Activated CD4-positive, alpha-beta T cell treated with anti-CD3 and anti-CD28 coated beads, Interleukin-2, amount 10 ng/mL, durations not matched to agents 24 days and 14 days (primary cell): ENCODE data around the gene ALDH3B2. TPM values are rescaled to one million over a fixed set of nuclear protein-coding genes. Genes with fewer than 3 reads are reported as not detected.
"Not testable (repeated sequence)": the region's sequence is repeated elsewhere in the genome, so short reads cannot be mapped to it uniquely, and the experiment has no call there.

Source experiments
- DNase-seq: peaks from one replicate; pipeline ENCODE4 v3.0.0; 2022
- H3K27ac Mint-ChIP-seq: one replicate; pipeline ENCODE4 v1.8.0; 2022; ENCODE audit warnings: mild to moderate bottlenecking, mixed read lengths
- H3K27me3 Mint-ChIP-seq: one replicate; pipeline ENCODE4 v1.8.0; 2022; ENCODE audit warnings: mixed read lengths
- H3K36me3 Mint-ChIP-seq: one replicate; pipeline ENCODE4 v1.8.0; 2022; ENCODE audit warnings: low read depth, mild to moderate bottlenecking, mixed read lengths
- H3K4me1 Mint-ChIP-seq: one replicate; pipeline ENCODE4 v1.8.0; 2021; ENCODE audit warnings: mixed read lengths
- H3K4me3 Mint-ChIP-seq: one replicate; pipeline ENCODE4 v1.8.0; 2022; ENCODE audit warnings: mild to moderate bottlenecking, moderate library complexity, mixed read lengths
- H3K9me3 Mint-ChIP-seq: one replicate; pipeline ENCODE4 v1.8.0; 2021; ENCODE audit warnings: mixed read lengths
- intact Hi-C: fragments of 100-400 bp; cut with micrococcal nuclease; formaldehyde crosslinking; loops from one replicate; pipeline ENCODE4 v1.15.1; 2023
- total RNA-seq: library from RNA; stranded (reverse); gene quantifications from 2 replicates; pipeline ENCODE4 v1.2.3, GENCODE V29; 2022

Gene ALDH3B2
- not detected in 2 replicates for total RNA-seq

DNA sequence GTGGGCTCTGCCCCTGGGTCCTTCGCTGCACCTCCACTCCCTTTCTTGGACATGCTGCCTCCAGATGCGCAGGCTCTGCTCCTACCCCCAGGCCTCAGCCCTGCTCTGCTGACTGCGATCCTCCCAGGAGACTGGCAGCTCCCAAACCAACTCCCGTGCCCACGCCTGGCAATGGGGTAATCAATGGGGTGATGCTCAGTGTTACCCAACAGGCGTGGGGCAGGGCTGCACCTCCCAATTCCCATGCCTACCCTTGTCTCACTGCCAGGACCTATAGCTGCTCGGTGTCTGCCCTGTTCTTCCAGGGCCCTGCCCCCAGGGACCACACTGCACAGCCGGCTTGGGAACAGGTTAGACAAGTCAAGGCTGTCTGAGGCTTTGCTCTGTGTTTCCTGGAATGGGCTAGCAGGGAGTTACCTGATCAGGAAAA lies at the start of gene ALDH3B2:
TSS of gene ALDH3B2 (minus strand) at position 182 of the 430 bp plus-strand sequence. CDS start 7,688 bp downstream, outside the sequence.
- H3K4me1 Mint-ChIP-seq: no peaks in the 10 kb centered on the region
- intact Hi-C loops: no loop called here
- no peak within 1 kb of the TSS for H3K4me3 Mint-ChIP-seq
- H3K27ac Mint-ChIP-seq: no peak within 1 kb of the TSS
- DNase-seq: no peak
- peaks cover 11% of the 10 kb centered on the region for H3K27me3 Mint-ChIP-seq
- H3K36me3 Mint-ChIP-seq: no peaks in the 10 kb centered on the region
- no peaks in the 10 kb centered on the region for H3K9me3 Mint-ChIP-seq

- intact Hi-C loops: not testable (repeated sequence)
Measured at GRCh38 chr11:67723036-67723435, 48.6 kb upstream of the ALDH3B2 start.

GRCh38 chr11:67716226-67716625 lies 41.8 kb upstream of the ALDH3B2 start:
- H3K27ac Mint-ChIP-seq, intact Hi-C loops, H3K9me3 Mint-ChIP-seq, H3K27me3 Mint-ChIP-seq, H3K36me3 Mint-ChIP-seq, DNase-seq, H3K4me3 Mint-ChIP-seq, H3K4me1 Mint-ChIP-seq: not testable (repeated sequence)

More at GRCh38 chr11:67723036-67723435, 48.6 kb upstream of the ALDH3B2 start:
- not testable (repeated sequence) for H3K27me3 Mint-ChIP-seq, H3K27ac Mint-ChIP-seq, H3K36me3 Mint-ChIP-seq, DNase-seq, H3K4me3 Mint-ChIP-seq, H3K9me3 Mint-ChIP-seq
- peaks cover 10% of the 10 kb centered on the region for H3K4me1 Mint-ChIP-seq

DNA sequence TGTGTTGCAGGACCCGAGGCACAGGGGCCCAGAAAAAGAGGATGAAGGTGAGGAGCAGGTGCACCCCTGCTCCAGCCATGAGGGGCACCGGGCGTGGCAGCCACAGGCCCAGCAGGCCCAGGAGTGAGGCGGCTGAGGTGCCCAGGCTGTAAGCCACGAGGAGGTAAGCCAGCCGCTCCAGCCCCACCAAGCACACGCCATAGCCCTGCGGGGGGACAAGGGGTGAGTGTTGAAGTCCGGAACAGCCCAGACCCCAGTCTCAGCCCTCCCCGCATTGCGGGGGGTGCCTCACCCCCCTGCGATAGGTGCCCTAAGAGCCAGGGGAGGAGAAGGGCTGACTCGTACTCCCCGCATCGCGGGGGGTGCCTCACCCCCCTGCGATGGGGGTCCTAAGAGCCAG lies 41.4 kb upstream of the ALDH3B2 start:
- H3K4me3 Mint-ChIP-seq, H3K27me3 Mint-ChIP-seq, H3K4me1 Mint-ChIP-seq, H3K36me3 Mint-ChIP-seq, intact Hi-C loops, H3K27ac Mint-ChIP-seq, DNase-seq, H3K9me3 Mint-ChIP-seq: not testable (repeated sequence)

DNA sequence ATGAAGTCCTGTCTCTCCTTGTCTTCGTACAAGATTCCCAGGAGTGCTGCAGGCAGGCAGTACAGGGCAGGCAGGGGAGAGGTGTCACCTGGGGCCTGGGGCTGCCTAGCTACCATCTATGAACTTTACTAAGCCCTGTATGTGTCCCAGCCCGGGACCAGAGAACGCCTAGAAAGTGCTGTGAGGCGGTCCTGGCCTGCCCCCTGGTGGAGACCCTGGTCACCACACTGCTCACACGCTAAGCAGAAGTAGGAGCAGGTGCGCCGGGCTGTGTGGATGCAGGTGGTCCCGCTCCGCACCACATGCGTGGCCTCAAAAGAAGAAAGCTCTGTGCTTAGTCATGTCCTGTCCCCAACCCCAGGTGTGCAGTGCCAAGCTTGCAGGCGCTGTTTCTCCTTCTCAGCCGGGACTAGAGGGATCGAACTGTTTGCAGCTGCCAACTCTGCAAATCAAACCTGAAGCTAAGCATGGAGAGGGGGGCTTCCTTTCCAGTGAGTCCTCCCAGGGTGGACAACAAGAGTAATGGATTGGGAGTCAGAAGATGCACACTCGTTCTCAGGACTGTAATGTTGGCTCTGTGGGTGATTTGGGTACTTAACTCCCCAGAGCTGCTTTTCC lies 39.6 kb upstream of the ALDH3B2 start:
- peaks cover 13% of the 10 kb centered on the region for H3K27me3 Mint-ChIP-seq
- H3K36me3 Mint-ChIP-seq, H3K27ac Mint-ChIP-seq, H3K4me3 Mint-ChIP-seq, H3K9me3 Mint-ChIP-seq, intact Hi-C loops, H3K4me1 Mint-ChIP-seq: not testable (repeated sequence)
- DNase-seq: peak; percentile 88

DNA sequence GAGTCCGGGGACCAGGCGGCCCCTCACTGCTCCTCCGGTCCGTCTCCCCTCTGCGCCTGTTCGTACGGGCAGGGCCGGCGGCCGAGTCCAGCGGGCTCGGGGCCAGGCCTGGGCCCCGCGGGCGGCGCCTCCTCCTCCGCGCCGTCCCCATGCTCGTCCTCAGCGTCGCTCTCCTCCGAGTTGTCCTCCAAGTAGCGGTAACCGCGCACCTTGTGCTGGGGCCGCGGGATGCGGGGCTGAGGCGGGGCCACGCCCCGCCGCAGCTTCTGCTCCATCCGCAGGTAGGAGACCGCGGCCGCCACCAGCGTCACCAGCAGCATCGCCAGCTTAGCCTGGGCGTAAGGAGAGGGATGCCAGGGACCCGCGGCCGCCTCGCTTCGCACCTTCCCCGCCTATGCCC lies 37.3 kb upstream of the ALDH3B2 start:
- H3K36me3 Mint-ChIP-seq, H3K27ac Mint-ChIP-seq, H3K4me3 Mint-ChIP-seq, H3K9me3 Mint-ChIP-seq, H3K4me1 Mint-ChIP-seq, DNase-seq, intact Hi-C loops: not testable (repeated sequence)
- peaks cover 11% of the 10 kb centered on the region for H3K27me3 Mint-ChIP-seq

GRCh38 chr11:67711212-67711611 lies 36.8 kb upstream of the ALDH3B2 start:
- H3K4me1 Mint-ChIP-seq, intact Hi-C loops, DNase-seq, H3K4me3 Mint-ChIP-seq, H3K36me3 Mint-ChIP-seq, H3K9me3 Mint-ChIP-seq, H3K27ac Mint-ChIP-seq: not testable (repeated sequence)
- peaks cover 11% of the 10 kb centered on the region for H3K27me3 Mint-ChIP-seq

GRCh38 chr11:67709806-67710205 lies 35.4 kb upstream of the ALDH3B2 start:
- H3K4me1 Mint-ChIP-seq, H3K9me3 Mint-ChIP-seq, H3K4me3 Mint-ChIP-seq, H3K27ac Mint-ChIP-seq, DNase-seq, intact Hi-C loops, H3K36me3 Mint-ChIP-seq: not testable (repeated sequence)
- H3K27me3 Mint-ChIP-seq: peaks cover 12% of the 10 kb centered on the region

GRCh38 chr11:67705264-67705663 lies 30.8 kb upstream of the ALDH3B2 start:
- Mint-ChIP-seq H3K36me3 (no peaks in the 10 kb centered on the region), H3K27me3 (peaks cover 15% of the 10 kb centered on the region), H3K4me1 (no peaks in the 10 kb centered on the region), H3K9me3 (no peaks in the 10 kb centered on the region), H3K4me3 (no peak overlapping the region), H3K27ac (no peak overlapping the region)
- intact Hi-C loops: no loop called here
- DNase-seq: no peak

GRCh38 chr11:67704524-67704923 lies 30.1 kb upstream of the ALDH3B2 start:
- Mint-ChIP-seq H3K27me3 (peaks cover 14% of the 10 kb centered on the region), H3K36me3 (no peaks in the 10 kb centered on the region), H3K4me1 (no peaks in the 10 kb centered on the region), H3K27ac (no peak overlapping the region), H3K9me3 (no peaks in the 10 kb centered on the region), H3K4me3 (no peak overlapping the region)
- intact Hi-C loops: no loop called here
- no peak for DNase-seq

DNA sequence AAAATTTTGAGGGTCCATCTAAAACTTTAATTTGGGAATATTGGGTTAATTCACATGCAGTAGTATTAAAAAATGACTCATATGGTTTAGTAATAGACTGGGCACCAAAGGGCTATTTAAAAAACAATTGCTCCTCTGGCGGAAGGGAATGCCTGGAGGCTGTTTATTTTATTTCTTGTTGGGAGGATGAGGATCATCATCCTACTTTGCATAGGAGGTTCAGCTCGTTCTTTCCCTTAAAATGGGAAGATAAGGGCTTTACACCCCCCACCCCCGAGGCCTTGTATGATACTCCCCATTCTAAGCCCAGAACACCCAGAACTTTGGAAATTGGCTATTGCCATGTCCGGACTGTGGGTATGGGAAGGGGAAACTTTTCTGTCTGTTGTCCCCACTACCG lies 29.3 kb upstream of the ALDH3B2 start:
- H3K9me3 Mint-ChIP-seq, H3K36me3 Mint-ChIP-seq, H3K4me3 Mint-ChIP-seq, DNase-seq, H3K27ac Mint-ChIP-seq, intact Hi-C loops, H3K4me1 Mint-ChIP-seq: not testable (repeated sequence)
- peaks cover 14% of the 10 kb centered on the region for H3K27me3 Mint-ChIP-seq

DNA sequence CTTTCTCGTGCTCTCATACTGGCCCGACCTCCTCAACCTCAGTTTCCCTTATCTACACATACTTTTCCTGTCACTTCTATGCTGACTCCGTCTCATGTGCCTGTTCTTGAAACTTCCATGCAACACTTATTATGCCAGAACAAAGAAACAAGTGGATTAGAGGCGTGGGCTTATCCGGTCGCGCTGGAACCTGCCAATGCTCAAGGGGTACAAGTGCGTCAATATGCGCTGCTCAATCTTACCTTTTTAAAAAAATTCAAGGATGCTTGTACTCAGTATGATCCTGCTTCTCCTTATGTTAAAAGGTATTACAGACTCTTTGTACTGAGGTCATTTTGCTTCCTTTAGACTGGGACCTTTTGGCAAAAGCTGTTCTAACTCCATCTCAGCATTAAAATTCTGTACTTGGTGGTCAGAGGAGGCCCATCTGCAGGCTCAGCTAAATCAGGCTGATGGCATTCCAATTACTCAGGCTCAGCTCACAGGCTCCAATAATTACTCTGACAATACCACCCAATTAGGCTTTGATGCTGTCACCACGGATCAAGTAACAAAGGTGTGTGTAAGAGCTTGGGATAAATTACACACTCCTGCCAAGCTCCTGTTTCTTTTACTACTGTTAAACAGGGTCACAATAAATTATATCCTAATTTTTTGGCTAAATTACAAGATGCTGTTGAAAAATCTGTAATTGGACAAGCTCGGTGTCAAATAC lies 26.3 kb upstream of the ALDH3B2 start:
- no peaks in the 10 kb centered on the region for H3K36me3 Mint-ChIP-seq
- H3K27me3 Mint-ChIP-seq: peaks cover 14% of the 10 kb centered on the region
- H3K4me1 Mint-ChIP-seq: no peaks in the 10 kb centered on the region
- intact Hi-C loops: no loop called here
- H3K27ac Mint-ChIP-seq: no peak overlapping the region
- no peaks in the 10 kb centered on the region for H3K9me3 Mint-ChIP-seq
- DNase-seq: no peak
- H3K4me3 Mint-ChIP-seq: no peak overlapping the region

DNA sequence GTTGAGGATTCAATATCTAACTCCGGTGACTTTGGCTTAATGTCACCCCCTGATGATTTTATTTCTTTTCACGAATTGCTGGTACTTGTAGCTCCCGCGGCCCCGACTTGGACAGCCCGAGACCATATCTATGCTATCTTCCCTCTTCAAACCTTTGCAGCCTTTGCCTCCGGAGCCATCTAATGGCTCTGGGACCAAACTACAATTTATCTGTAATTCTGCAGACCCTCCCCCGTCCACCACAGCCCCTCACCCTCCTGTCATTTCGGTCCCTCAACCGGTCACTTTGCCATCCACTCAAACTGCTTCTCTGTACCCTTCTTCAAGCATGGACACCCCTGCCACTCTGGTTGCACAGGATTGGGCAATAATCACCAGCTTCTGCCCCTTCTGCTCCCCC lies 25.7 kb upstream of the ALDH3B2 start:
- Mint-ChIP-seq H3K36me3 (no peaks in the 10 kb centered on the region), H3K27me3 (peaks cover 14% of the 10 kb centered on the region), H3K9me3 (no peaks in the 10 kb centered on the region), H3K27ac (no peak overlapping the region), H3K4me3 (no peak overlapping the region), H3K4me1 (no peaks in the 10 kb centered on the region)
- intact Hi-C loops: no loop called here
- DNase-seq: no peak

DNA sequence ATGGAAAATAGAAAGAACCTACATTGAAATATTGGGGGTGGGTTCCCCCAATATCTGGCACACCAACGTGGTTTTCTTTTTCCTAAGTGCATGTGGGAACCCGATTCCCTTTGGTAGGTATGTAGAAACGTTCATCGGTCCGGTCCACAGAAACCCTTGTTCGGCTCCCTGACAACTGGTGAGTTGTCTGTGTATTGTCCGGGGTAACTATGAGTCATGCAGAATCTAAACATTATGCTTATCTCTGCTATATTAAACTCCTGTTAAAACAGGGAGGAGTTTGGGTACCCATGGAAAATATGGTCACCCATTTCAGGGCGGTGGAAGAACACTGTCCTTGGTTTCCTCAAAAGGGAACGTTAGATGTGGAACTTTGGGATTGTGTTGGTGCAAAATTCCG lies 25.1 kb upstream of the ALDH3B2 start:
- no peak overlapping the region for H3K27ac Mint-ChIP-seq
- intact Hi-C loops: no loop called here
- H3K4me1 Mint-ChIP-seq: no peaks in the 10 kb centered on the region
- DNase-seq: no peak
- no peaks in the 10 kb centered on the region for H3K36me3 Mint-ChIP-seq
- no peaks in the 10 kb centered on the region for H3K9me3 Mint-ChIP-seq
- H3K4me3 Mint-ChIP-seq: no peak overlapping the region
- peaks cover 12% of the 10 kb centered on the region for H3K27me3 Mint-ChIP-seq

- H3K9me3 Mint-ChIP-seq: no peaks in the 10 kb centered on the region
Measured at GRCh38 chr11:67698247-67698646, 23.8 kb upstream of the ALDH3B2 start.

More at GRCh38 chr11:67698247-67698646, 23.8 kb upstream of the ALDH3B2 start:
- no peak overlapping the region for H3K4me3 Mint-ChIP-seq
- no peaks in the 10 kb centered on the region for H3K36me3 Mint-ChIP-seq
- no peak overlapping the region for H3K27ac Mint-ChIP-seq
- intact Hi-C loops: no loop called here
- no peaks in the 10 kb centered on the region for H3K4me1 Mint-ChIP-seq
- peaks cover 11% of the 10 kb centered on the region for H3K27me3 Mint-ChIP-seq
- DNase-seq: no peak
